ENCODE measurements around the gene KCNK16.

DNA sequence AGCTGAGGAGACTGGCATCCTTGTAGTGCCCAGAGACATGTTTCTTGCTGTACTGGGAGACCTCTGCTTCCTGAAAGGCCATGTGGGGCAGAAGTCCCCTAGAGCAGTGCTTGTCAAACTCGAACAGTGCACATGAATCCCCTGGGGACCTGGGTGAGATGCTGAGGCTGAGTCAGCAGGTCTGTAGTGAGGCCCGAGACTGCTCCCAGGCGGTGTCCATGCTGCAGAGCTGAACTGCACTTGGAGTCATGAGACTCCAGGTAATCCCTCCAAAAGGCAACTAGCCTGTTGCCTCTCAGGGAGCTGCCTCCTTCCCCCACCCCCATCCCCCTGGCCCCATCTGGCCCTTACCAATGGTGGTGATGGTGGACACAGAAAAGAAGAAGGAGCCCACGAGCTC, 12.0 kb downstream of the KCNK16 start:
- TF ChIP-seq, protein P1, sequence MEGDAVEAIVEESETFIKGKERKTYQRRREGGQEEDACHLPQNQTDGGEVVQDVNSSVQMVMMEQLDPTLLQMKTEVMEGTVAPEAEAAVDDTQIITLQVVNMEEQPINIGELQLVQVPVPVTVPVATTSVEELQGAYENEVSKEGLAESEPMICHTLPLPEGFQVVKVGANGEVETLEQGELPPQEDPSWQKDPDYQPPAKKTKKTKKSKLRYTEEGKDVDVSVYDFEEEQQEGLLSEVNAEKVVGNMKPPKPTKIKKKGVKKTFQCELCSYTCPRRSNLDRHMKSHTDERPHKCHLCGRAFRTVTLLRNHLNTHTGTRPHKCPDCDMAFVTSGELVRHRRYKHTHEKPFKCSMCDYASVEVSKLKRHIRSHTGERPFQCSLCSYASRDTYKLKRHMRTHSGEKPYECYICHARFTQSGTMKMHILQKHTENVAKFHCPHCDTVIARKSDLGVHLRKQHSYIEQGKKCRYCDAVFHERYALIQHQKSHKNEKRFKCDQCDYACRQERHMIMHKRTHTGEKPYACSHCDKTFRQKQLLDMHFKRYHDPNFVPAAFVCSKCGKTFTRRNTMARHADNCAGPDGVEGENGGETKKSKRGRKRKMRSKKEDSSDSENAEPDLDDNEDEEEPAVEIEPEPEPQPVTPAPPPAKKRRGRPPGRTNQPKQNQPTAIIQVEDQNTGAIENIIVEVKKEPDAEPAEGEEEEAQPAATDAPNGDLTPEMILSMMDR (IDR thresholded peaks at IDR 0.05 in 2 of 3, conservative IDR thresholded peaks at IDR 0.05 in 1 of 3; ENCODE audit: control insufficient read depth in 2 of 3, extremely low read depth in 1 of 3, insufficient read depth in 1 of 3, low read depth in 3 of 3, low read length in 3 of 3): no peak
- no peak for TF ChIP-seq SIN3A (IDR thresholded peaks at IDR 0.05; ENCODE audit: low read depth, low read length)

Data from GM12878 (cell line).